AG04450 (cell line): ENCODE data around the gene ENOX1. TPM values are rescaled to one million over a fixed set of nuclear protein-coding genes. Genes with fewer than 3 reads are reported as not detected.

Experiments used
- CTCF ChIA-PET: fragments of 300-600, 350-600 bp; formaldehyde crosslinking; extraction: SDS; loops from one replicate; lab custom pipeline; 2022; ENCODE audit warnings: antibody characterized with exemption, inconsistent platforms; lab: Charles Lee
- POLR2A ChIA-PET: fragments of 350-600 bp; formaldehyde crosslinking; extraction: SDS; loops from one replicate; lab custom pipeline; 2021; ENCODE audit warnings: antibody characterized with exemption, inconsistent platforms; lab: Yijun Ruan, JAX
- DNase-seq: peaks from one replicate; pipeline ENCODE4 v3.0.0-alpha.2; 2011; ENCODE audit warnings: low read depth, low spot score
- H3K27ac ChIP-seq: one replicate; pipeline ENCODE4 v1.5.1; 2012; ENCODE audit warnings: low read depth, low read length, control low read depth
- H3K27me3 ChIP-seq: one replicate; pipeline ENCODE4 v1.6.0; 2012; ENCODE audit warnings: low read length; ENCODE audit not compliant: control insufficient read depth, insufficient read depth
- H3K4me3 ChIP-seq: 2 replicates; pipeline ENCODE4 v1.5.1; 2011; ENCODE audit warnings: mild to moderate bottlenecking, low read depth, low read length, control low read depth
- H3K9me3 ChIP-seq: 2 replicates; pipeline ENCODE4 v1.5.1; 2012; ENCODE audit warnings: low read length; ENCODE audit not compliant: control insufficient read depth, insufficient read depth
- CTCF ChIP-seq: IDR thresholded peaks from 2 replicates; pipeline ENCODE4 v1.5.1; 2011; ENCODE audit warnings: low read depth, low read length, control low read depth, inconsistent platforms
- polyA plus RNA-seq: library from polyadenylated mRNA; depleted of rRNA; stranded (reverse); fragments of >200 nt; gene quantifications from 2 replicates; pipeline ENCODE4 v1.2.3, GENCODE V29; 2011

The ENOX1 gene
- polyA plus RNA-seq, 1 experiment, result 3.9 TPM

- TF ChIP-seq CTCF, result no peak
- POLR2A ChIA-PET, result no interaction called here
Measured at GRCh38 chr13:43297967-43298678, 488.6 kb downstream of the ENOX1 start.

GRCh38 chr13:43295825-43296564 is 490.8 kb downstream of the ENOX1 start:
- Histone ChIP-seq H3K4me3 (no peak overlapping the region), H3K27ac (no peak overlapping the region), H3K9me3 (no peaks in the 10 kb centered on the region), H3K27me3 (no peaks in the 10 kb centered on the region)
- ChIA-PET POLR2A (no interaction called here), CTCF (no interaction called here)
- no peak for TF ChIP-seq CTCF
- DNase-seq, result no peak

More at GRCh38 chr13:43297967-43298678, 488.6 kb downstream of the ENOX1 start:
- no peak for DNase-seq
- CTCF ChIA-PET, result no interaction called here
- no peak overlapping the region for H3K27ac ChIP-seq
- H3K27me3 ChIP-seq, result no peaks in the 10 kb centered on the region
- H3K4me3 ChIP-seq, result no peak overlapping the region
- H3K9me3 ChIP-seq, result no peaks in the 10 kb centered on the region

GRCh38 chr13:43295321-43295720 is 491.5 kb downstream of the ENOX1 start:
- Histone ChIP-seq H3K27me3 (no peaks in the 10 kb centered on the region), H3K4me3 (no peak overlapping the region), H3K27ac (no peak overlapping the region), H3K9me3 (no peaks in the 10 kb centered on the region)
- no peak for TF ChIP-seq CTCF
- CTCF ChIA-PET, result no interaction called here
- POLR2A ChIA-PET, result no interaction called here
- no peak for DNase-seq

GRCh38 chr13:43294412-43294811 is 492.4 kb downstream of the ENOX1 start:
- H3K27me3 ChIP-seq, result no peaks in the 10 kb centered on the region
- H3K4me3 ChIP-seq, result no peak overlapping the region
- ChIA-PET POLR2A (no interaction called here), CTCF (no interaction called here)
- H3K9me3 ChIP-seq, result no peaks in the 10 kb centered on the region
- no peak overlapping the region for H3K27ac ChIP-seq
- TF ChIP-seq CTCF, result no peak
- DNase-seq, result no peak

- POLR2A ChIA-PET, result no interaction called here
- CTCF ChIA-PET, result no interaction called here
- H3K9me3 ChIP-seq, result no peaks in the 10 kb centered on the region
- DNase-seq, result no peak
- H3K4me3 ChIP-seq, result no peak overlapping the region
- H3K27me3 ChIP-seq, result no peaks in the 10 kb centered on the region
- H3K27ac ChIP-seq, result no peak overlapping the region
- no peak for TF ChIP-seq CTCF
Measured at GRCh38 chr13:43293986-43294385, 492.8 kb downstream of the ENOX1 start.
